GM13977 (cell line): ENCODE results near the gene CAMK2D.

ENCODE experiments used
- DNase-seq: peaks from one replicate; pipeline ENCODE4 v3.0.0; 2012; ENCODE audit warnings: low spot score
- in situ Hi-C: fragments of 300-500 bp; cut with MboI; formaldehyde crosslinking; loops from one replicate; pipeline ENCODE4 v1.12.0; 2022; ENCODE audit warnings: low sequenced_read_pairs, low pct_unique_long_range_greater_than_20kb, mixed read lengths, inconsistent platforms; ENCODE audit not compliant: unreplicated experiment
- TF ChIP-seq, protein P1 (sequence below): IDR thresholded peaks from 2 replicates; pipeline ENCODE4 v1.5.1; 2012; ENCODE audit warnings: mild to moderate bottlenecking, control low read depth; ENCODE audit not compliant: insufficient read depth; ENCODE audit errors: extremely low read depth, missing control alignments

Gene CAMK2D

DNA sequence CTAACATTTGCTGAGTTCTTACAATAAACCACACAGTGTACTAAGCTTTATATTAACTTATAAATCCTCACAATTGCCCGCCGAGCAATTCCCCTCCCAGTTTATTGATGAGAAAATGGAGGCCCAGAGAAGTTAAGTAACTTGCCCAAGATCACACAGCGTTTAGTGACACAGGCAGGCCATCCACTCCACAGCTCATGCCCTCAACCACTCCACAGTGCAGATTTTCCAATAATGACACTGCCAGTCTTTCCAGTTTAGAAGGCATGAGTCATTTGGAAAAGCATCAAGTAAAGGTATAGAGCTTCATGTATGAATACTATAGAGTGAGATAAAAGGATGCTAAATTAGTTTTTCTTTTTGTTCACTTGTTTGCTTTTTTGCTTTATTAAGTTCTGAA, 208.5 kb downstream of the CAMK2D start:
- in situ Hi-C loops = loop anchor here (10.0 kb wide), 1 partner anchor 212 kb away; the partner anchor contains the start of gene CAMK2D
- no peak for DNase-seq
- TF ChIP-seq, protein P1, sequence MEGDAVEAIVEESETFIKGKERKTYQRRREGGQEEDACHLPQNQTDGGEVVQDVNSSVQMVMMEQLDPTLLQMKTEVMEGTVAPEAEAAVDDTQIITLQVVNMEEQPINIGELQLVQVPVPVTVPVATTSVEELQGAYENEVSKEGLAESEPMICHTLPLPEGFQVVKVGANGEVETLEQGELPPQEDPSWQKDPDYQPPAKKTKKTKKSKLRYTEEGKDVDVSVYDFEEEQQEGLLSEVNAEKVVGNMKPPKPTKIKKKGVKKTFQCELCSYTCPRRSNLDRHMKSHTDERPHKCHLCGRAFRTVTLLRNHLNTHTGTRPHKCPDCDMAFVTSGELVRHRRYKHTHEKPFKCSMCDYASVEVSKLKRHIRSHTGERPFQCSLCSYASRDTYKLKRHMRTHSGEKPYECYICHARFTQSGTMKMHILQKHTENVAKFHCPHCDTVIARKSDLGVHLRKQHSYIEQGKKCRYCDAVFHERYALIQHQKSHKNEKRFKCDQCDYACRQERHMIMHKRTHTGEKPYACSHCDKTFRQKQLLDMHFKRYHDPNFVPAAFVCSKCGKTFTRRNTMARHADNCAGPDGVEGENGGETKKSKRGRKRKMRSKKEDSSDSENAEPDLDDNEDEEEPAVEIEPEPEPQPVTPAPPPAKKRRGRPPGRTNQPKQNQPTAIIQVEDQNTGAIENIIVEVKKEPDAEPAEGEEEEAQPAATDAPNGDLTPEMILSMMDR = no peak

DNA sequence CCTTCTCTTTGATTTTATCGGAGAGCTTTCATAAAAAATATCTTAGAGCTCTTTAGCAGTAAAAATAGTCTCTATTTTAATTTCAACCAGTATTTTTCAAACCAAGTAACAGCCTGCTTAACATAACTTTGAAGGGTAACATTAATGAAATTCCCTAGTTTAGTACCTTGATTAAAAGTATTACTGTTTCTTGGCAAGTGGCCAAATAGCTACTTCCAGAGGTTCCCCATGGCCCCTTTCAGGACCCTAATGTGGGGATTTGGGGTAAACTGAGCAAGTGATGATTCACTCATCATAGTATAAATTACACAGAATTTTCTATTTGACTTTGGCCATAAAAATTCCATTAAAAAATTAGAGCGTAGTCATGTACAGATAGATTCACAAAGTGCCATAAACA, 211.0 kb downstream of the CAMK2D start:
- TF ChIP-seq, protein P1 = no peak
- in situ Hi-C loops = loop anchor here (10.0 kb wide), 1 partner anchor 214 kb away; the partner anchor contains the start of gene CAMK2D
- DNase-seq = no peak

DNA sequence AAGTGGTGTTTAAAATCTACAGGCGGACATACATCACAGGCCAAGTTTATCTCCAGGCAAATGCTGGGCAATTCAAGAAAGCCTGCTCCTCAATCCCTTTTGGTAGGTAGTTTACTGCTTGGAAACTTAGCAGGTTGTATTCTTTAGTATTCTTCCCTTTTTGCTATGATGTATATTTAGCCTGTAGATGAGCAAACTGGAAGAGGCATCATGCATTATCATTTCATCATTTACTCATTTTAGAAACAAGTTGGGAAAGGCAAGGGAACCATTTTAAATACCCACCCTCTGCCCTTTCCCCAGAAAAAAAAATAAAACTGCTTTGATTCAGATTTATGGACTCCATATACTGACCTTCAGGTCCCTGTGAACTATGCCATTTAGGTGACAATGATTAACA, 213.2 kb downstream of the CAMK2D start:
- in situ Hi-C loops = no loop called here
- no peak for DNase-seq

DNA sequence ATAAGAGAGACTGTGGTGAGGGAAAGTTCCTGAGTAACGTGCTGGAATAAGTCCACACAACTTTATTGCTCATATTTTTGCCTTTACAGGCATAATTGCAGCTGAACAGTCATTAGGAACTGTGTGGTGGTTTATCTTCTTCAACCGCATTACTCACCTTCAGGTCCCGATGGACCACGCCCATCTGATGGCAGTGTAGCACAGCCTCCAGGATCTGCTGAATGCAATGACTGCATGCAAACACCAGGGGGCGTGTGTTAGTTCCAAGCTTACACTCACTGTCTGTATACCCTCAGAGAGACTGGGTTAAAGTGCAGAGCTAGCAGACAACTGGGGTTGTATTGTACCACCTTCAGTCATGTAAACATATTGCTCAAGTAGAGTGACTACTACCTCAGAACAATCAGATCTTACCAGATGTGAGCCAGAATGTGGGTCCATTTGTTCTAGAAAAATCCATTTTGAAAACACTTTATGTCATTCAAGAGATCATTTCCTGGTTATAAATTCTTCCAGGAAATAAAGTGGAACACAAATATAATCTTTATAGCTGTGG, 214.0 kb downstream of the CAMK2D start:
- TF ChIP-seq, protein P1 = peak; percentile 89
- in situ Hi-C loops = no loop called here

More for the DNA sequence above, 213.2 kb downstream of the CAMK2D start:
- TF ChIP-seq, protein P1 = no peak

DNA sequence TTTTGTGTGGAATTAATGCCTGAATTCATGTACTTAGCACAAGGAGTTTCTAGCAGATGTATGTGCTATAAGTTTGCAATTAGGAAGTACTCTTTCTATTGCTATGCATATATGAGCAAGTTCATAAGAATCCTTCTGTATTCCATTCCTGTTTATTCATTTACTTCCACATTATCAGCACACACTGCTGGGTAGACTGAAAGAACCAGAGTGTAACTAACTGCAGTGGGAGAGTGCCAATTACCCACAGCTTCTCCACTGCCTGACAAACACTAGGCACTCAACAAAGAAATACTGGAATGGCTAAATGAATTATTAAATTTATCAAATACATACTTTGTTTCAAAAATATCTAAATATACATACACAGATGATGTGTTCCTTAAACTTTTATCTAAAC, 219.6 kb downstream of the CAMK2D start:
- in situ Hi-C loops = no loop called here

More for the DNA sequence above, 214.0 kb downstream of the CAMK2D start:
- DNase-seq = peak; percentile 71

DNA sequence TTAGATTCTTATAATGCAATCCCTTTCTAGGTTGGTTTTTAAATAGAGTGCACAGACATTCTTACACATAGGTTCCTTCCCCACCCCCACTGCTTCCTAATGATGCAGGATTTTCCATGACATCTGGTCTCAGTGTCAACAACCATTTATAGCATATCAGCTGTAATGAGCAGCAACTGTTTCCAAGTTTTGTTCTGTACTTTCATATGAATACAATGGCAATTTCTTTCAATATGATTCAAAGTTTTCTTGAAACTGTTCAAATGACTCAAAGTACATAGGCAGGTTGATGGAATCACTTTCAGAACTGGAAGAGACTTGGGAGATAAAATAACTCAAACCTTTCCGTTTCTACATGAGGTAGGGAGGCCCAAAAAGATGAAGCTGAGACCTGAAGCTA, 220.7 kb downstream of the CAMK2D start:
- in situ Hi-C loops = no loop called here
- TF ChIP-seq, protein P1 = no peak
- no peak for DNase-seq

More for the DNA sequence above, 219.6 kb downstream of the CAMK2D start:
- TF ChIP-seq, protein P1 = no peak
- no peak for DNase-seq
